GM18511 (cell line): Measurements from ENCODE around the gene LRRC7.
A peak's percentile ranks its signal among the peaks of the same experiment; 100 is the strongest.
"Not testable (repeated sequence)": the region's sequence is repeated elsewhere in the genome, so short reads cannot be mapped to it uniquely, and the experiment has no call there.

Source experiments
- ATAC-seq: cut with Tn5 transposase; IDR thresholded peaks from one replicate; pipeline ENCODE4 v1.9.1; 2021; ENCODE audit warnings: mild to moderate bottlenecking, moderate library complexity; ENCODE audit not compliant: unreplicated experiment

Gene LRRC7

GRCh38 chr1:70033266-70033873 is 465.6 kb downstream of the LRRC7 start:
- ATAC-seq: peak; percentile 84

- no peak for ATAC-seq
Observed at GRCh38 chr1:70033936-70034335, 466.2 kb downstream of the LRRC7 start.

GRCh38 chr1:70034403-70034802 is 466.7 kb downstream of the LRRC7 start:
- no peak for ATAC-seq

- no peak for ATAC-seq
Observed at GRCh38 chr1:70038025-70038424, 470.3 kb downstream of the LRRC7 start.

GRCh38 chr1:70039485-70039884 is 471.8 kb downstream of the LRRC7 start:
- ATAC-seq: no peak

- ATAC-seq: no peak
Observed at GRCh38 chr1:70041317-70042045, 473.8 kb downstream of the LRRC7 start.

- peak; percentile 65 for ATAC-seq
Observed at GRCh38 chr1:70042090-70042731, 474.5 kb downstream of the LRRC7 start.

- no peak for ATAC-seq
Observed at GRCh38 chr1:70043804-70044203, 476.1 kb downstream of the LRRC7 start.

- ATAC-seq: no peak
Observed at GRCh38 chr1:70044832-70045231, 477.1 kb downstream of the LRRC7 start.

- ATAC-seq: not testable (repeated sequence)
Observed at GRCh38 chr1:70045581-70045980, 477.9 kb downstream of the LRRC7 start.

- no peak for ATAC-seq
Observed at GRCh38 chr1:70048336-70049094, 480.8 kb downstream of the LRRC7 start.

- no peak for ATAC-seq
Observed at GRCh38 chr1:70051926-70052325, 484.2 kb downstream of the LRRC7 start.

- no peak for ATAC-seq
Observed at GRCh38 chr1:70057500-70057899, 489.8 kb downstream of the LRRC7 start.

- ATAC-seq: no peak
Observed at GRCh38 chr1:70061231-70061630, 493.5 kb downstream of the LRRC7 start.

- no peak for ATAC-seq
Observed at GRCh38 chr1:70063861-70064260, 496.1 kb downstream of the LRRC7 start.

- no peak for ATAC-seq
Observed at GRCh38 chr1:70066711-70067110, 499.0 kb downstream of the LRRC7 start.

GRCh38 chr1:70071601-70072000 is 503.9 kb downstream of the LRRC7 start:
- ATAC-seq: no peak

- no peak for ATAC-seq
Observed at GRCh38 chr1:70072231-70072751, 504.6 kb downstream of the LRRC7 start.

- no peak for ATAC-seq
Observed at GRCh38 chr1:70075761-70076160, 508.0 kb downstream of the LRRC7 start.

GRCh38 chr1:70077066-70077465 is 509.3 kb downstream of the LRRC7 start:
- no peak for ATAC-seq

GRCh38 chr1:70079546-70079945 is 511.8 kb downstream of the LRRC7 start:
- no peak for ATAC-seq
